Activated CD4-positive, alpha-beta memory T cell treated with anti-CD3 and anti-CD28 coated beads, Interleukin-2, amount 10 ng/mL, durations not matched to agents 7 days and 5 days (primary cell): ENCODE data around the gene FAM13C. TPM values are rescaled to one million over a fixed set of nuclear protein-coding genes. Genes with fewer than 3 reads are reported as not detected.

Experiments
- CTCF ChIA-PET: fragments of 350-600 bp; sonication (Branson Sonifier 250); formaldehyde crosslinking; loops from one replicate; lab custom pipeline; 2021; ENCODE audit warnings: antibody characterized with exemption, inconsistent platforms; lab: Charles Lee
- POLR2A ChIA-PET: fragments of 350-600 bp; sonication (Branson Sonifier 250); formaldehyde crosslinking; loops from one replicate; lab custom pipeline; 2021; ENCODE audit warnings: antibody characterized with exemption; lab: Charles Lee
- DNase-seq: peaks from one replicate; pipeline ENCODE4 v3.0.0-alpha.2; 2020
- H3K27ac Mint-ChIP-seq: one replicate; pipeline ENCODE4 v1.8.0; 2021; ENCODE audit warnings: mild to moderate bottlenecking, mixed read lengths
- H3K27me3 Mint-ChIP-seq: one replicate; pipeline ENCODE4 v1.8.0; 2021; ENCODE audit warnings: mixed read lengths
- H3K36me3 Mint-ChIP-seq: one replicate; pipeline ENCODE4 v1.8.0; 2021; ENCODE audit warnings: low read depth, mixed read lengths
- H3K4me1 Mint-ChIP-seq: one replicate; pipeline ENCODE4 v1.8.0; 2021; ENCODE audit warnings: mixed read lengths
- H3K4me3 Mint-ChIP-seq: one replicate; pipeline ENCODE4 v1.8.0; 2021; ENCODE audit warnings: mild to moderate bottlenecking, mixed read lengths
- H3K9me3 Mint-ChIP-seq: one replicate; pipeline ENCODE4 v1.8.0; 2021; ENCODE audit warnings: mixed read lengths
- total RNA-seq, 2 experiments: library from RNA; stranded (reverse); gene quantifications; one replicate each; pipeline ENCODE4 v1.2.3, GENCODE V29; 2021

FAM13C gene
- total RNA-seq, 2 experiments from 2014 or later: not detected

GRCh38 chr10:59276919-59277318 is 85.4 kb downstream of the FAM13C start:
- H3K27ac Mint-ChIP-seq: no peak overlapping the region
- H3K4me3 Mint-ChIP-seq: no peak overlapping the region
- H3K27me3 Mint-ChIP-seq: no peaks in the 10 kb centered on the region
- H3K36me3 Mint-ChIP-seq: no peaks in the 10 kb centered on the region
- no peaks in the 10 kb centered on the region for H3K4me1 Mint-ChIP-seq
- ChIA-PET CTCF (no interaction called here), POLR2A (no interaction called here)
- no peak for DNase-seq
- H3K9me3 Mint-ChIP-seq: no peaks in the 10 kb centered on the region

GRCh38 chr10:59276133-59276532 is 86.2 kb downstream of the FAM13C start:
- ChIA-PET POLR2A (no interaction called here), CTCF (no interaction called here)
- Mint-ChIP-seq H3K4me1 (no peaks in the 10 kb centered on the region), H3K27ac (no peak overlapping the region), H3K9me3 (no peaks in the 10 kb centered on the region), H3K4me3 (no peak overlapping the region), H3K27me3 (no peaks in the 10 kb centered on the region), H3K36me3 (no peaks in the 10 kb centered on the region)
- no peak for DNase-seq

- Mint-ChIP-seq H3K4me1 (no peaks in the 10 kb centered on the region), H3K36me3 (no peaks in the 10 kb centered on the region), H3K9me3 (no peaks in the 10 kb centered on the region), H3K4me3 (no peak overlapping the region), H3K27ac (no peak overlapping the region), H3K27me3 (no peaks in the 10 kb centered on the region)
- ChIA-PET CTCF (no interaction called here), POLR2A (no interaction called here)
- no peak for DNase-seq
Observed at GRCh38 chr10:59273445-59273844, 88.9 kb downstream of the FAM13C start.

GRCh38 chr10:59272061-59272460 is 90.3 kb downstream of the FAM13C start:
- H3K27me3 Mint-ChIP-seq: no peaks in the 10 kb centered on the region
- no peaks in the 10 kb centered on the region for H3K36me3 Mint-ChIP-seq
- POLR2A ChIA-PET: no interaction called here
- CTCF ChIA-PET: no interaction called here
- no peaks in the 10 kb centered on the region for H3K4me1 Mint-ChIP-seq
- no peaks in the 10 kb centered on the region for H3K9me3 Mint-ChIP-seq
- no peak overlapping the region for H3K4me3 Mint-ChIP-seq
- no peak overlapping the region for H3K27ac Mint-ChIP-seq
- no peak for DNase-seq

- POLR2A ChIA-PET: no interaction called here
Observed at GRCh38 chr10:59271160-59271559, 91.2 kb downstream of the FAM13C start.

GRCh38 chr10:59270492-59270891 is 91.9 kb downstream of the FAM13C start:
- no peak for DNase-seq
- Mint-ChIP-seq H3K27ac (no peak overlapping the region), H3K9me3 (no peaks in the 10 kb centered on the region), H3K4me1 (no peaks in the 10 kb centered on the region), H3K27me3 (no peaks in the 10 kb centered on the region), H3K4me3 (no peak overlapping the region), H3K36me3 (no peaks in the 10 kb centered on the region)
- POLR2A ChIA-PET: no interaction called here
- CTCF ChIA-PET: no interaction called here

More at GRCh38 chr10:59271160-59271559, 91.2 kb downstream of the FAM13C start:
- Mint-ChIP-seq H3K27me3 (no peaks in the 10 kb centered on the region), H3K9me3 (no peaks in the 10 kb centered on the region), H3K36me3 (no peaks in the 10 kb centered on the region), H3K27ac (no peak overlapping the region), H3K4me1 (no peaks in the 10 kb centered on the region), H3K4me3 (no peak overlapping the region)
- DNase-seq: no peak
- CTCF ChIA-PET: no interaction called here

- Mint-ChIP-seq H3K4me1 (no peaks in the 10 kb centered on the region), H3K27ac (no peak overlapping the region), H3K4me3 (no peak overlapping the region), H3K27me3 (no peaks in the 10 kb centered on the region), H3K9me3 (no peaks in the 10 kb centered on the region), H3K36me3 (no peaks in the 10 kb centered on the region)
- ChIA-PET POLR2A (no interaction called here), CTCF (no interaction called here)
- DNase-seq: no peak
Observed at GRCh38 chr10:59269651-59270050, 92.7 kb downstream of the FAM13C start.

GRCh38 chr10:59268460-59268859 is 93.9 kb downstream of the FAM13C start:
- no peaks in the 10 kb centered on the region for H3K4me1 Mint-ChIP-seq
- POLR2A ChIA-PET: no interaction called here
- H3K36me3 Mint-ChIP-seq: no peaks in the 10 kb centered on the region
- CTCF ChIA-PET: no interaction called here
- DNase-seq: no peak
- no peak overlapping the region for H3K27ac Mint-ChIP-seq
- H3K4me3 Mint-ChIP-seq: no peak overlapping the region
- no peaks in the 10 kb centered on the region for H3K9me3 Mint-ChIP-seq
- H3K27me3 Mint-ChIP-seq: no peaks in the 10 kb centered on the region

GRCh38 chr10:59266321-59266720 is 96.0 kb downstream of the FAM13C start:
- Mint-ChIP-seq H3K27me3 (no peaks in the 10 kb centered on the region), H3K36me3 (no peaks in the 10 kb centered on the region), H3K9me3 (no peaks in the 10 kb centered on the region), H3K27ac (no peak overlapping the region), H3K4me3 (no peak overlapping the region), H3K4me1 (no peaks in the 10 kb centered on the region)
- POLR2A ChIA-PET: no interaction called here
- no peak for DNase-seq
- CTCF ChIA-PET: no interaction called here

- H3K27ac Mint-ChIP-seq: no peak overlapping the region
- H3K27me3 Mint-ChIP-seq: no peaks in the 10 kb centered on the region
- H3K9me3 Mint-ChIP-seq: no peaks in the 10 kb centered on the region
- ChIA-PET CTCF (no interaction called here), POLR2A (no interaction called here)
- no peak overlapping the region for H3K4me3 Mint-ChIP-seq
- H3K36me3 Mint-ChIP-seq: no peaks in the 10 kb centered on the region
- DNase-seq: no peak
- H3K4me1 Mint-ChIP-seq: no peaks in the 10 kb centered on the region
Observed at GRCh38 chr10:59265141-59265540, 97.2 kb downstream of the FAM13C start.

- no peak for DNase-seq
- CTCF ChIA-PET: no interaction called here
Observed at GRCh38 chr10:59258890-59259289, 103.5 kb downstream of the FAM13C start.

GRCh38 chr10:59257224-59257623 is 105.1 kb downstream of the FAM13C start:
- ChIA-PET POLR2A (no interaction called here), CTCF (no interaction called here)
- Mint-ChIP-seq H3K36me3 (no peaks in the 10 kb centered on the region), H3K27ac (no peak overlapping the region), H3K27me3 (no peaks in the 10 kb centered on the region), H3K4me1 (no peaks in the 10 kb centered on the region), H3K9me3 (no peaks in the 10 kb centered on the region), H3K4me3 (no peak overlapping the region)
- no peak for DNase-seq

More at GRCh38 chr10:59258890-59259289, 103.5 kb downstream of the FAM13C start:
- no peak overlapping the region for H3K27ac Mint-ChIP-seq
- no peaks in the 10 kb centered on the region for H3K27me3 Mint-ChIP-seq
- no peaks in the 10 kb centered on the region for H3K36me3 Mint-ChIP-seq
- no peaks in the 10 kb centered on the region for H3K4me1 Mint-ChIP-seq
- no peak overlapping the region for H3K4me3 Mint-ChIP-seq
- no peaks in the 10 kb centered on the region for H3K9me3 Mint-ChIP-seq
- POLR2A ChIA-PET: no interaction called here

- Mint-ChIP-seq H3K4me3 (no peak overlapping the region), H3K36me3 (no peaks in the 10 kb centered on the region), H3K9me3 (no peaks in the 10 kb centered on the region), H3K27ac (no peak overlapping the region), H3K4me1 (no peaks in the 10 kb centered on the region), H3K27me3 (no peaks in the 10 kb centered on the region)
- DNase-seq: no peak
- ChIA-PET POLR2A (no interaction called here), CTCF (no interaction called here)
Observed at GRCh38 chr10:59255463-59255862, 106.9 kb downstream of the FAM13C start.

- CTCF ChIA-PET: no interaction called here
Observed at GRCh38 chr10:59252491-59252890, 109.9 kb downstream of the FAM13C start.

More at GRCh38 chr10:59252491-59252890, 109.9 kb downstream of the FAM13C start:
- Mint-ChIP-seq H3K27me3 (no peaks in the 10 kb centered on the region), H3K36me3 (no peaks in the 10 kb centered on the region), H3K27ac (no peak overlapping the region), H3K4me3 (no peak overlapping the region), H3K9me3 (no peaks in the 10 kb centered on the region), H3K4me1 (no peaks in the 10 kb centered on the region)
- POLR2A ChIA-PET: no interaction called here
- DNase-seq: no peak
